WI38 (cell line): ENCODE data around the gene PCCA.

ENCODE experiments used
- H3K4me3 ChIP-seq: 2 replicates; pipeline ENCODE4 v1.5.1; 2011; ENCODE audit warnings: low read depth, mild to moderate bottlenecking, control low read depth, low read length
- CTCF ChIP-seq: IDR thresholded peaks from 2 replicates; pipeline ENCODE4 v1.5.1; 2012; ENCODE audit warnings: low read depth, mild to moderate bottlenecking, control low read depth, low read length

PCCA gene

DNA sequence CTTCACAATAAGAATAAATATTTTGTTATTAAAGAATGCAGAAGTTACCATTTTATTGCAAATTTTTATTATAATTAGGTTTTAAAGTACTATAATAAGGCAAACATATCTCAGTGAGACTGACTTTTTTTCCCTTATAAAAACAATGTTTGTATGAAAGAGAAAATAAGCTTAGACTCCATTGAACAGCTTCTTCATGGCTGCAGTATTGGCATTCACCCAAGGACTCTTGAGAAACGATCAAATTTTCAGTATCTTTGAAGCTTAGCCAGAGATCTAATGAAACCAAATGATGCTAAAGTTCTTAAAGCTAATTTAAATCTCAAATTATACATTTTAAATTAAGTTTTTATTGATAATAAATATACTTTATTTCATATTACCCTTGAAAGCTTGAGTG, 371.4 kb downstream of the PCCA start:
- H3K4me3 ChIP-seq = no peak overlapping the region
- TF ChIP-seq CTCF = no peak

GRCh38 chr13:100460791-100461190, 371.9 kb downstream of the PCCA start:
- TF ChIP-seq CTCF = no peak
- H3K4me3 ChIP-seq = no peak overlapping the region

- TF ChIP-seq CTCF = no peak
Measured at GRCh38 chr13:100461309-100462030, 372.6 kb downstream of the PCCA start.

GRCh38 chr13:100464006-100464405, 375.1 kb downstream of the PCCA start:
- TF ChIP-seq CTCF = no peak
- H3K4me3 ChIP-seq = no peak overlapping the region

More at GRCh38 chr13:100461309-100462030, 372.6 kb downstream of the PCCA start:
- no peak overlapping the region for H3K4me3 ChIP-seq

DNA sequence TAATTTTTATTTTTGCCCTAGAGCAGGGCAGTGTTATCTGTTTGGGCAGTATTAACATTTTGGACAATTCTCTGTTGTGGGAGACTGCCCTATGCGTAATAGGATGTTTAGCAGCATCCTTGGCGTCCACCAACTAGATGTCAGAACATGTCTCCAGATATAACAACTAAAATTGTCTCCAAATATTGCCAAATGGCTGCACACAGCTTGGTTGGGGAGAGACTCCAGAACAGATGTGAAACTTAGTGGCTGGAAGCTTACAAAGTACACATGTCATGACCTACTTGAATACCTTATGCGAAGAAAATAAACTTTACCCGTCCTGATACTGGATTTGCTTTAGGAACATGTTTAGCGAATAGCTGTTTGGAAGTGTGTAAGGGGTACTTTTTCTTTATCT, 376.7 kb downstream of the PCCA start:
- TF ChIP-seq CTCF = no peak
- no peak overlapping the region for H3K4me3 ChIP-seq

- TF ChIP-seq CTCF = no peak
- H3K4me3 ChIP-seq = no peak overlapping the region
Measured at GRCh38 chr13:100470866-100471505, 382.1 kb downstream of the PCCA start.

DNA sequence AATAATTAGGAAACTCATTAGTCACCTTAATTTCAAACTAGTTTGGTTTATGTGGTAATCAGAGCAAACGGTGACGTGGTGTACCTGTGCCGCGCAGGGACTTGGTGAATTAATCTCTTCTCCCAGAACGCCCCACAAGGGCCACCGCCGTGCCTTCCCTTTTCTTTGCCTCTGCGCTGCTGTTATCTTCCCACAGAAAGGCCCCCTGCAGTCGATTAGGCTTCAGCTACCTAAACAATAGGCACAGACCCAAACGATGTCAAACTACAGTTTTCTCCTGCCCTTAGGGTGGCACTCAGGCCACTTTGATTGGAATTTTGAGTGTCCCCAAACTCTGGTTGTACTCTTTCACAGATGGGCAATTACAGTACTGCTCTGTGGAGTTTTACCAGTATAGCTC, 384.2 kb downstream of the PCCA start:
- H3K4me3 ChIP-seq = no peak overlapping the region
- no peak for TF ChIP-seq CTCF
